LNCaP clone FGC (cell line): ENCODE data around the gene HAUS3.

Experiments used
- DNase-seq: peaks from one replicate; pipeline ENCODE4 v3.0.0-alpha.2; 2011; ENCODE audit warnings: low read depth
- H3K4me3 ChIP-seq: 2 replicates; pipeline ENCODE4 v1.5.1; 2011; ENCODE audit warnings: mild to moderate bottlenecking, low read depth, low read length, control low read depth
- TF ChIP-seq, protein P1 (sequence below): IDR thresholded peaks from 2 replicates; pipeline ENCODE4 v1.5.1; 2012; ENCODE audit warnings: mild to moderate bottlenecking; ENCODE audit not compliant: control insufficient read depth, insufficient read depth; ENCODE audit errors: extremely low read depth

Gene HAUS3

DNA sequence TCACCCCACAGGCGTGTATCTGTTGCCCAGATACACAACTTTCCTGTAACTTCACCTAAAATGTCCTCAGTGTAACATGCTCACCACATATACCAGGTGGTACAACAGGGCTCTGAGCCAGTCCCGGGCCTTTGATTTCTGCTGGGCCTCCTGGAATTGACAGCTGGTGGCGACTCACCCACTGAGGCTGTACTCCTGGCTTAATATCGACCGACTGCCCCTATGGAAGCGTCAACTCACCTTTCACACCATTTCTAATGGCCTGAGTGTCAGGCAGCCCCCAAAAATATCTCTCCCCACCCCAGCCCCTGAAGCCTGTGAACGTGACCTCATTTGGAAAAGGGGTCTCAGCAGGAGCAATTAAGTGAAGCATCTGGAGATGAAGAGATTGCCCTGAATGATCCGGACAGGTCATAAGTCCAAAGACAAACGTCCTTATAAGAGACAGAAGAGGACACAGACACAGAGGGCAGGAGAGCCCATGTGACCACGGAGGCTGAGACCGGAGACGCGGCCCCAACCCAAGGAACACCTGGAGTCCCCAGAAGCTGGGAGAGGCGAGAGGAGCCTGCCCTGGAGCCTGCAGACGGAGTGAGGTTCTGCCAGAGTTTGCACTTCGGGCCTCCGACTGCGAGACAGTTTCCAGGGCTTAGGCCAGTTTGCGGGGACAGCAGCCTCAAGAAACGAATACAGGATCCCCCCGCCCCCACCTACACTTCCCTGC, 32.6 kb upstream of the HAUS3 start:
- TF ChIP-seq, protein P1, sequence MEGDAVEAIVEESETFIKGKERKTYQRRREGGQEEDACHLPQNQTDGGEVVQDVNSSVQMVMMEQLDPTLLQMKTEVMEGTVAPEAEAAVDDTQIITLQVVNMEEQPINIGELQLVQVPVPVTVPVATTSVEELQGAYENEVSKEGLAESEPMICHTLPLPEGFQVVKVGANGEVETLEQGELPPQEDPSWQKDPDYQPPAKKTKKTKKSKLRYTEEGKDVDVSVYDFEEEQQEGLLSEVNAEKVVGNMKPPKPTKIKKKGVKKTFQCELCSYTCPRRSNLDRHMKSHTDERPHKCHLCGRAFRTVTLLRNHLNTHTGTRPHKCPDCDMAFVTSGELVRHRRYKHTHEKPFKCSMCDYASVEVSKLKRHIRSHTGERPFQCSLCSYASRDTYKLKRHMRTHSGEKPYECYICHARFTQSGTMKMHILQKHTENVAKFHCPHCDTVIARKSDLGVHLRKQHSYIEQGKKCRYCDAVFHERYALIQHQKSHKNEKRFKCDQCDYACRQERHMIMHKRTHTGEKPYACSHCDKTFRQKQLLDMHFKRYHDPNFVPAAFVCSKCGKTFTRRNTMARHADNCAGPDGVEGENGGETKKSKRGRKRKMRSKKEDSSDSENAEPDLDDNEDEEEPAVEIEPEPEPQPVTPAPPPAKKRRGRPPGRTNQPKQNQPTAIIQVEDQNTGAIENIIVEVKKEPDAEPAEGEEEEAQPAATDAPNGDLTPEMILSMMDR, result no peak
- H3K4me3 ChIP-seq, result no peak overlapping the region
- no peak for DNase-seq

DNA sequence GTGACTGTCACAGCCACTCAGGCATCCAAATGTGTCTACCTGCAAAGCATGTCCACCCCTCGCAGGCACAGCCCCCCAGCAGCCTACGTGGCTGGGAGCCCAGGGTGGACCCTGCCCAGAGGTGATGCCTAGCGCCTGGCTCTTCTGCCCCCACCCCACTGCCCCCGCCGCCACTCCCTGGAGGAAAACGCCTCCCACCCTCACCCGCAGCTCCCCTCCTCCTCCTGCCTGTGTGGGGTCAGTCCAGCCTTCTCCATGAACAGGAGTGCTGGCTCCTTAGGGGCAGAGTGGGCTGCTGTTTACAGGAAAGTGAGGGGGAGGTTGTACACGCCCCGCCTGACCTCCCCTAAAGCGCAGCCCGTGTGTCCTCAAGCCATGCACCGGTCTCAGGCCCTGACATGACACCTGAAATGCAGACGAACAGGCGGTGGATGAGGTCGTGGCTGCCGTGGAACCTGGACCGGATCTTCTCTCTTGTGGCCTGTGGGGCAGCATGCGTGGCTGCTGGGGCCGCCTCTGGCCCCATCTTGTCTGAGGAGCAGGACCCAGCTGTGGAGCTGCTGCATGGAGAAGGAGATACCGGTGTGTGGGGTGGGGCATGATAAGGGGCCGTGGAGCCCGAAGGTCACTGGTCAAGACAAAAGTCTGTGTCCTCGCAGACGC, 31.9 kb upstream of the HAUS3 start:
- TF ChIP-seq, protein P1, result no peak

DNA sequence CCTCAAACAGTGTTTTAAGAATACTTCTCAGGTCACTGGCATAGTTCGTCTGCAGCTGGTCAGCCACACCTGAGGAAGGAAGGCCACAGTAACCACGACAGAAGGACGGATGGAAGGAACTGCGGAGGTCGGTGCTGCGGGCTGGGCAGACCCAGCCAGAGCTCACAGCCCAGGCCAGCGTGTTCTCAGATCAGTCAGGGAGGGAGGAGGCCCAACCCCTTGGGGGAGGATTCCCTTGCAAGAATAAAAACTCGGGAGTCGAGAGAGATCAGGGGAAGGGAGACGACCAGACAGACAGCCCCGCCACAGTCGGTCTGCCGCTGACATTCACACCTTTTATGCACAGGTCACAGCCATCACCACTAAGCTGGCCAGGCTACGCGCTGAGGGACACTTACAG, 31.3 kb upstream of the HAUS3 start:
- DNase-seq, result no peak
- H3K4me3 ChIP-seq, result no peak overlapping the region
- TF ChIP-seq, protein P1, result no peak

More for the DNA sequence above, 31.9 kb upstream of the HAUS3 start:
- H3K4me3 ChIP-seq, result no peak overlapping the region
- DNase-seq, result no peak

- TF ChIP-seq, protein P1, result no peak
Measured at GRCh38 chr4:2272828-2273120, 30.9 kb upstream of the HAUS3 start.

GRCh38 chr4:2272026-2272827, 30.3 kb upstream of the HAUS3 start:
- H3K4me3 ChIP-seq, result no peak overlapping the region
- TF ChIP-seq, protein P1, result no peak
- no peak for DNase-seq

More at GRCh38 chr4:2272828-2273120, 30.9 kb upstream of the HAUS3 start:
- DNase-seq, result no peak
- no peak overlapping the region for H3K4me3 ChIP-seq

GRCh38 chr4:2271279-2272025, 29.5 kb upstream of the HAUS3 start:
- no peak for DNase-seq
- H3K4me3 ChIP-seq, result no peak overlapping the region
- TF ChIP-seq, protein P1, result no peak
